ENCODE data around the gene RPL22.

DNA sequence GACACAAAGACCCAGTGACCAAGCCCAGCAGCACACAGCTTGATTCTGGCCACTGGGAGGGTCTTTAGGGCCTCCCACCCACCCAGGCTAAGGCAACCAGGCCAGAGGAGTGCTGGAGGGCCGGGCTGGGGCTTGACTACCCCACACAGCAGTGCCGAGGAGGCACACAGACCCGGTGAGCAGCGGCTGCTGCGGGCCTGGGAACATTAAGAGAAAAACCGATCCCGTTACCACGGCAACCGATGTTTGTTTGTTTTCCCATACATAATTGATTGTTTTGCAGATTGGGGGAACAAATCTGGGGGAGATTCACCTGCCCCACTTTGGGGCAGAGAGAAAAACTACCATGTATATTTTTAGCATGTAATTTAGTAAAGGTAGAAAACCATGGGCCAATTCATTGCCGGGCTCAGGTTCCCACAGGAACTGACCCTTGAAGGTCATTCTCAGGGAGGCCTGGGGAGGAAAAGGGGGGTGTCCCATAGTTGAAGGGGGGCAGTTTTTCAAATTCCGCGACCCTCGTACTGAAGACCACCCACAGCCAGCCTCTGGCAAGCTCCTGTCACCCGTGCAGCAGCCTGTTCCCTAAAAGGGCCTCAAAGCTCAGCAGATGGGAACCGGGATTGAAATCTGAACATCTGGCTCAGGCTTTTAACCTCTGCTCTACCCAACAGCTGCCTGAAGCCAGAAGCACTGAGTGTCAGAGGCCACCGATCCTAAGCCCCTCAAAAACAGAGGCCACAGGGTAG is 54.6 kb downstream of the RPL22 start:
- TF ChIP-seq, protein P1, sequence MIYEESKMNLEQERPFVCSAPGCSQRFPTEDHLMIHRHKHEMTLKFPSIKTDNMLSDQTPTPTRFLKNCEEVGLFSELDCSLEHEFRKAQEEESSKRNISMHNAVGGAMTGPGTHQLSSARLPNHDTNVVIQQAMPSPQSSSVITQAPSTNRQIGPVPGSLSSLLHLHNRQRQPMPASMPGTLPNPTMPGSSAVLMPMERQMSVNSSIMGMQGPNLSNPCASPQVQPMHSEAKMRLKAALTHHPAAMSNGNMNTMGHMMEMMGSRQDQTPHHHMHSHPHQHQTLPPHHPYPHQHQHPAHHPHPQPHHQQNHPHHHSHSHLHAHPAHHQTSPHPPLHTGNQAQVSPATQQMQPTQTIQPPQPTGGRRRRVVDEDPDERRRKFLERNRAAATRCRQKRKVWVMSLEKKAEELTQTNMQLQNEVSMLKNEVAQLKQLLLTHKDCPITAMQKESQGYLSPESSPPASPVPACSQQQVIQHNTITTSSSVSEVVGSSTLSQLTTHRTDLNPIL (CRISPR knock-in tag; IDR thresholded peaks at IDR 0.05; ENCODE audit: low read depth) = no peak
- no peak for TF ChIP-seq RARB (CRISPR knock-in tag; IDR thresholded peaks at IDR 0.05)
- no peak for TF ChIP-seq GLIS3 (CRISPR knock-in tag; IDR thresholded peaks at IDR 0.05)
- no peak for TF ChIP-seq ZNF70 (CRISPR knock-in tag; IDR thresholded peaks at IDR 0.05)
